ENCODE data around the gene PTPRD.

The PTPRD gene

DNA sequence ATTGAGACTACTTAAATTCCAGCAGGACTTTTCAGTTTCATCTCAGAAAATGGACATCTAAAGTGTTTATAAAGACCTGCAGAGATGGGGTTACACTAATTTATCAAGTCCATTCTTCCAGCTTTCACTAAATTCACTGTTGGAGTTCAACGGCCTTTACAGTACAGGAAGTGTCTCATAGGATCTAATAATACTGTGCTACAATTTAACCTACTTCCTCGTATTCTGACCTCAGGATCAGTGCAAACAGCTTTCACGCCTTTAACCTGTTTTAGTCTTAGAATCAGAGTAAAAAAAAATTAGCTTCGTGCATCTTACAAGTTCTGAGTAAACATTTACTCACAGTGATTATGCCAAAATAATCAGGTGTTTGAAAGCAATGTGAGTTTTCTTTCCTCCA is 2180.6 kb downstream of the PTPRD start:
- no peak for DNase-seq (ENCODE audit: low spot score)

DNA sequence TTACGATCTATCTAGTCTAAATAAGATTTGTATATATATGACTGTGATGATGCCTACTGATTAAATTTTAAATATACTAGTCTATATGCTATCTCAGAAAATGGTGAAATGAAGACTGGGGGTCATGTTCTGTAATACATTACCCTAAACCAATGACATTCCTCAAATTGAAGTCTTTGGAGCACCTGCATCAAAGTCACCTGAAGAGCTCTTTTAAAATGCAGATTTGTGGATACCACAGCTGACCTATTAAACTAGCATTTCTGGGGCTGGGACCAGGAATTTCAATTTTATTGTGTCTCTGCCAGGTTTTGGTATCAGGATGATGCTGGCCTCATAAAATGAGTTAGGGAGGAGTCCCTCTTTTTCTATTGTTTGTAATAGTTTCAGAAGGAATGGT is 2181.3 kb downstream of the PTPRD start:
- no peak for DNase-seq (ENCODE audit: low spot score)

DNA sequence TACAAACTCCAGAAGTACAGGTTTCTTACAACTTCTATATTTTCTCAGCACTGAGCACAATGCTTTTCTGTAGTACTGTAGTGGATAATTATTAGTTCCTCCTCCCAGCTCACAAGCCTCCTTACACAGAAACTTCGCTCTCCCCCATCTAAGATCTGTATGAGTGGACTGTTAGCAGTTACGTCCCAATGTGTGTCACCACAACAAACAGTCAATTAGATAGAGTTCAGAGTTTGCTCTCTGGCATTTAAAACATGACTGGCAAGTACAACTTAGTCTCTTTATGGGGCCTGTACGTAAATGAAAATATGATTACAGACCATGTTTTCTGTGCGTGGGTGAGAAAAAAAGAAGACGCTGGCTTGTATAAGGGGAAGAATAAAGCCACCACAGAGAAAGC is 2181.9 kb downstream of the PTPRD start:
- no peak for DNase-seq (ENCODE audit: low spot score)

DNA sequence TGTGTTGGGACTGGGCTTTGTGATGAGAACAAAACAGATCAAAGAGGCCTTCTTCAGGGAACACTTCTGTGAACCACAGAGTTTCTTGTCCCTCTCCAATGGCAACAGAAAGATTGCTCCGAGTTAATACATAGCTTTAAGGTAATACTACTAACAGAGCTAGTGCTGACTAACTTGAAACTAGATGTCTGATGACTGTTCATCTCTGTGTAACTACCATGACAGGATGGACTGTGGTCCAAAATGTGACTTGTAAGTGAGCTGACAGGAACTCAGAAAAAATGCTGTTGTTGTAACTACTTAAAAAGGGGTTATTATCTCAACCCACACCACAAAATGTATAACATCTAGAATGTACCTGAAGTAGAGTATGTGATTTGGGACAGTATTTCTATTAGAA is 2183.0 kb downstream of the PTPRD start:
- no peak for DNase-seq (ENCODE audit: low spot score)

GRCh38 chr9:8429157-8429556 is 2183.6 kb downstream of the PTPRD start:
- DNase-seq (ENCODE audit: low spot score): no peak

- no peak for DNase-seq (ENCODE audit: low spot score)
These were observed 2184.4 kb downstream of the PTPRD start for GRCh38 chr9:8428389-8428788.

DNA sequence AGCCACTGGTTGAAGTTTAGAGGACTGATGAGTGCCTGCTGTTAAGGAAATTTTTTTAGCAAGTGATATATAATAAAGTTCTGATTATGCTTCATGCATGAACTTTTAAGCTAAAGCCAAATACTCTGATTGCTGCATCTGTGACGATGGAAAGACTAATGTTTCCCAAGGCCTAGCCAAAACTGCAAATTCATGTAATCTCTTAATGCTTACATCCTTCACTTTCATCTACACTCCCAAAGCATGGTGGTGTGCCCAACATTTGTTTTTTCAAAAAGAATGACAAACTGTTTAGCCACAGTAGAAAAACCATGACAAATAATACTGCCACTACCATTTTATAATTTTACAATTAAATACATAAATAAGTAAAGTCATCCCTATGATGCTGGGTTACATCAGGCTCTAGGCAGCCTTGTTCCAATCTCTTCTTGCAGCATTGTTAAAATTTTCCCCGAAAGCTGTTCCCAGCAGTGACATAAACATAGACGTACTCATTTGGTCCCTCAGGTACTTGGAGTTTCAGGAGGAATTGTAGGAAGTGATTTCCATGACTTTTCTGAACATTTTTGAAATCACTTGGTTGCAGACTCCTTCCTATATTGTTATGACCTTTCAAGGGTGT is 2187.9 kb downstream of the PTPRD start:
- no peak for DNase-seq (ENCODE audit: low spot score)

GRCh38 chr9:8420416-8420815 is 2192.4 kb downstream of the PTPRD start:
- DNase-seq (ENCODE audit: low spot score): no peak

GRCh38 chr9:8419596-8420275 is 2193.1 kb downstream of the PTPRD start:
- DNase-seq (ENCODE audit: low spot score): no peak

GRCh38 chr9:8417341-8417740 is 2195.5 kb downstream of the PTPRD start:
- DNase-seq (ENCODE audit: low spot score): no peak

- no peak for DNase-seq (ENCODE audit: low spot score)
These were observed 2200.5 kb downstream of the PTPRD start for GRCh38 chr9:8412327-8412726.

DNA sequence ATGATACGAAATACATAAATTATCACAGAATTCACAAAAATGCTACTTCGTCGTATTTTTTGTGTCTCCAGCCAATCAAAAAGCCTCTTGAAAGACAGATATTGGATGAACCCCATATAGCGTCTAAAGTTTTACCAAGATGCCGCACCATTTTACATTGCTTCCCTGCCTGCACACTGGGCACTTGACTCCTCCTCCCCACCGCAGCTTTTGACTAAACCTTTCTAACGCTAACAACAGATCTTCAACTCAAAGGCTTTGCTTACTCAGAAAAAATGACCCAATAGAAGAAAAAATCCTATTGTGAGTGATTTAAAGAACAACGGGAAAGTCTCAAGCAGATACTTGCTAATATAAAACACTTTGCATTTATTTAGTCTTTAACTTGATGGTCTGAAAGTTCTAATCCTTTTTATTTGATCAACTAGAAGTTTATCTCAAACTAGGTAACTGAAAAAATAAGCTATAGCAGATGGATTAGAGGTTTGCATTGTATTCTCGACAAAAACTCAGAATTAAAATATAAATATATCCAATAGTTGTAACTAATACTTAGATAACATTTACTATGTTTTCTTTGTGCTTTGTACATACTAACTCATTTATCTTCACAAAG is 2204.1 kb downstream of the PTPRD start:
- DNase-seq (ENCODE audit: low spot score): no peak

- DNase-seq (ENCODE audit: low spot score): no peak
These were observed 2210.7 kb downstream of the PTPRD start for GRCh38 chr9:8401961-8402705.

GRCh38 chr9:8400378-8400777 is 2212.4 kb downstream of the PTPRD start:
- DNase-seq (ENCODE audit: low spot score): no peak

- no peak for DNase-seq (ENCODE audit: low spot score)
These were observed 2217.8 kb downstream of the PTPRD start for GRCh38 chr9:8395022-8395421.

DNA sequence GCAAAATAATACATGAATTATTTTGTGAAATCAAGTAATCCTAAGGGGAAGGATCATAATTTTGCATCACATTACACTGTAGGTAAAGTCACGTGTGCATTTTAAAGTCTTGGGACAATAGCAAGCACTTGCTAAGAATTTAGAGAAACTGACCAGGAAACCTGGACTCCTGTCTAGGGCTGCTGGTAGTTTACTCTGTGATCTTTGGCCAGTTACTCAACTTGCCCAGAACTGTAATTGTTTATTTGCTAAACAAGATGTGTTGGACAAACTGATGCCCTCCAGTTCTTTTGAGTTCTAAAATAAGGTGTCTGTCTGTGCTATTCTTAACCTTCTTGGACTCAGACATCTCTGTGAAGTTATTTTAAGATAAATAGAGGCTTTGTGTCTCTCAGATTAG is 2218.5 kb downstream of the PTPRD start:
- DNase-seq (ENCODE audit: low spot score): no peak

GRCh38 chr9:8392866-8393265 is 2219.9 kb downstream of the PTPRD start:
- DNase-seq (ENCODE audit: low spot score): no peak

DNA sequence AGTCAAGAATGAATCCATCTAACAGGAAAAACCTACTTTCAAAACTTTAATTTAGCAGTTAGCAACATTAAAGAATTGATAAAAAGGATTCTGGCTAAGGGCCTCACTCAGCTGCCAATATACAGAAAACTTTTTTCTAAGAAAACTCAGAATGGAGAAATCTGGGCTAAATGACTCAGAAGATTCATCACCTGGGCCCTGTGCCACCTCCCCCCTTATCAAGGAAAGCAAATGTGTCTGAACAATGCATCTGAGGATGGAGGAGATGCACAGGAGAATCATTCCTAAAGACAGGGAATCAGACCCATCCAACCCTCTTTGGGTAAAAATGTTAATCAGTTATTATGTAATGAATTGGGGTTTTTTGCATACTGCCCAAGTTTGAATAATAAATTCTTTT is 2221.2 kb downstream of the PTPRD start:
- no peak for DNase-seq (ENCODE audit: low spot score)

DNA sequence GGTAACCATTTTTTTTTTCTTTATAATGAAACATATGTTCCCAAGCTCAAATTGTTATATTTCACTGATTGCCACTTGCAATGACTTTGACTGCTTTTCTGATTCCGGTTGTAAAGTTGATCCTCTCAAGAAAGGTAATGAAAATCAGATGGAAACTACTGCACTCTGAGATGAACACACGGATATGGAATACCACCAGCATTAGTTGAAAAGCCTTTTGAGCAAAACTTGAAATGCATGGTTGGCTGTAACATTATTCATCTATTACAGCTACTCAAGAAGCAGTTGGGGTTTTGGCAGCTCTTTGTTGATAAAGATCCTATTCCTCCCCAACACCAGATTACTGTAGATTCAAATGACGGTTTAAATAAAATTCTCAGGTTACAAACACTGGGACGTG is 2221.7 kb downstream of the PTPRD start:
- no peak for DNase-seq (ENCODE audit: low spot score)

DNA sequence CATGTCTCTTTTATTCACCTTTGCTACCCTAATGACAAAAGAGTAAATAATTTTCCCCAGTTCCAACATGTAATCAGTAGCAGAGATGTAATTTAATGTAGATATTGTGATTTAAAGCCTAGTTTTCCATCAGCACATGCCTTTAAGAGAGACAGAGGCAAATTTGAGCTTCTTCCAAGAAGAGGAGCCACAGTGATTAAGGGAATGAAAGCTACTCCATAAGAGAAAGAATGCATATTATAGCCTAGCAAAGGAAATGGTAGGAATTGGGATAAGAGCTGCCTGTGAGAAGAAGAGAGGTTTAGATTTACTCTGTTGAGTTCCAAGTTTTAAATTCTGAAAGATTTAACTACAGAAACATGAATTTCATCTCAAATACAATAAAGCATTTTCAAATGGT is 2222.2 kb downstream of the PTPRD start:
- DNase-seq (ENCODE audit: low spot score): no peak

- no peak for DNase-seq (ENCODE audit: low spot score)
These were observed 2223.3 kb downstream of the PTPRD start for GRCh38 chr9:8389531-8389930.

- no peak for DNase-seq (ENCODE audit: low spot score)
These were observed 2224.7 kb downstream of the PTPRD start for GRCh38 chr9:8388132-8388531.

DNA sequence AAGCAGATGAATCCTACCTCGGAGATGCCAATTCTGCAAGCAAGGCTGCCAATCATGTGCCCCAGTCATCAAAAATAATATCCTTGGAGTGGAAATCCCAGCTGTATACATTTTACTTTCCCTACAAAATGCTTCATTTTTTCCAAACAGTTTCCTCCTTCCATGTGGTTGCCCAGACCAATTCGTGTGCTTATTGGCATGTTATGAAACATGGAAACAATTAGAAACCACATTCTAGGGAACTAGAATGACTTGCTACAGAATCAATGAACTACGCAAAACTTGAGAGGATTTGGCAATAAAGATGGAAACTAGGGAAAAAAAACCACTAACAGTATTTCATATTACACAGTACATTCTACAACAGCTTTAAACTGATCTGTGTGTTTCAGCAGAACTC is 2228.7 kb downstream of the PTPRD start:
- DNase-seq (ENCODE audit: low spot score): no peak

Data from iPS-NIHi11 (cell line).